GM21786 (cell line): ENCODE data around the gene ABCC6.

Experiments used
- ATAC-seq: cut with Tn5 transposase; IDR thresholded peaks from one replicate; pipeline ENCODE4 v1.9.1; 2021; ENCODE audit not compliant: unreplicated experiment

ABCC6 gene

GRCh38 chr16:16145286-16145685 lies 78.0 kb downstream of the ABCC6 start:
- no peak for ATAC-seq

GRCh38 chr16:16144416-16144815 lies 78.9 kb downstream of the ABCC6 start:
- no peak for ATAC-seq

- no peak for ATAC-seq
Observed at GRCh38 chr16:16143931-16144330, 79.4 kb downstream of the ABCC6 start.

GRCh38 chr16:16143038-16143763 lies 80.1 kb downstream of the ABCC6 start:
- ATAC-seq: no peak

- ATAC-seq: no peak
Observed at GRCh38 chr16:16141784-16142396, 81.4 kb downstream of the ABCC6 start.

- ATAC-seq: no peak
Observed at GRCh38 chr16:16141141-16141540, 82.2 kb downstream of the ABCC6 start.

- ATAC-seq: no peak
Observed at GRCh38 chr16:16140537-16140936, 82.8 kb downstream of the ABCC6 start.

- ATAC-seq: no peak
Observed at GRCh38 chr16:16139806-16140205, 83.5 kb downstream of the ABCC6 start.

- ATAC-seq: no peak
Observed at GRCh38 chr16:16139061-16139460, 84.2 kb downstream of the ABCC6 start.

- no peak for ATAC-seq
Observed at GRCh38 chr16:16138034-16138635, 85.2 kb downstream of the ABCC6 start.

- ATAC-seq: no peak
Observed at GRCh38 chr16:16137110-16137509, 86.2 kb downstream of the ABCC6 start.

- ATAC-seq: no peak
Observed at GRCh38 chr16:16136588-16136987, 86.7 kb downstream of the ABCC6 start.

GRCh38 chr16:16133943-16134604 lies 89.2 kb downstream of the ABCC6 start:
- ATAC-seq: no peak

- ATAC-seq: no peak
Observed at GRCh38 chr16:16131659-16132058, 91.6 kb downstream of the ABCC6 start.

- ATAC-seq: no peak
Observed at GRCh38 chr16:16131204-16131603, 92.1 kb downstream of the ABCC6 start.

- no peak for ATAC-seq
Observed at GRCh38 chr16:16127469-16128116, 95.7 kb downstream of the ABCC6 start.

- no peak for ATAC-seq
Observed at GRCh38 chr16:16126896-16127295, 96.4 kb downstream of the ABCC6 start.

- ATAC-seq: no peak
Observed at GRCh38 chr16:16124974-16125373, 98.3 kb downstream of the ABCC6 start.

- no peak for ATAC-seq
Observed at GRCh38 chr16:16124438-16124837, 98.9 kb downstream of the ABCC6 start.

GRCh38 chr16:16122264-16122663 lies 101.0 kb downstream of the ABCC6 start:
- ATAC-seq: no peak

- no peak for ATAC-seq
Observed at GRCh38 chr16:16121185-16121727, 102.0 kb downstream of the ABCC6 start.
